Colonic mucosa (tissue), 4 donors: Measurements from ENCODE around the gene WDR64. TPM values are rescaled to one million over a fixed set of nuclear protein-coding genes. Genes with fewer than 3 reads are reported as not detected.
"Not testable (repeated sequence)": the region's sequence is repeated elsewhere in the genome, so short reads cannot be mapped to it uniquely, and the experiment has no call there.

Experiments used
- DNase-seq: peaks from one replicate; pipeline ENCODE4 v3.0.0-alpha.2; 2020
- H3K27ac ChIP-seq: fragments of 200-600 bp; one replicate; pipeline ENCODE4 v1.8.0; 2021
- H3K27me3 ChIP-seq: fragments of 200-600 bp; one replicate; pipeline ENCODE4 v1.8.0; 2021
- H3K36me3 ChIP-seq: fragments of 200-600 bp; one replicate; pipeline ENCODE4 v1.8.0; 2021
- H3K4me1 ChIP-seq: fragments of 200-600 bp; one replicate; pipeline ENCODE4 v1.8.0; 2021; ENCODE audit warnings: mild to moderate bottlenecking
- H3K4me3 ChIP-seq: fragments of 200-600 bp; one replicate; pipeline ENCODE4 v1.8.0; 2021
- H3K9ac ChIP-seq, 2 donors: one replicate each; pipeline ENCODE4 v1.7.0; 2013; ENCODE audit warnings: control low read depth in 2 of 2, low read depth in 2 of 2, low read length in 2 of 2
- H3K9me3 ChIP-seq: fragments of 200-600 bp; one replicate; pipeline ENCODE4 v1.8.0; 2021
- CTCF ChIP-seq: fragments of 200-600 bp; IDR thresholded peaks from one replicate; pipeline ENCODE4 v1.8.0; 2022; ENCODE audit warnings: antibody characterized with exemption, mild to moderate bottlenecking
- intact Hi-C: fragments of 100-400 bp; cut with DNase I; formaldehyde crosslinking; loops from one replicate; pipeline ENCODE4 v1.14.1; 2022
- total RNA-seq, 2 donors: library from RNA; stranded (reverse); fragmentation: NEBNext Ultra II Directional in 1 of 2; extraction: Animal tissue kit (Norgen Biotek cat#: 25700) in 1 of 2; gene quantifications; one replicate each; pipeline ENCODE4 v1.2.1, GENCODE V29; 2021
- donor health status: healthy.
- donor health status: DM: no; HTN: no; CAD: no.
- donor health status: DM: no; HTN: no; CAD: no.

Gene WDR64
- total RNA-seq, 2 donors from 2014 or later: not detected

GRCh38 chr1:241734533-241734932 lies 82.5 kb downstream of the WDR64 start:
- DNase-seq: no peak
- Histone ChIP-seq H3K27me3 (no peaks in the 10 kb centered on the region), H3K27ac (no peak overlapping the region), H3K9me3 (no peaks in the 10 kb centered on the region), H3K36me3 (no peaks in the 10 kb centered on the region), H3K4me1 (no peaks in the 10 kb centered on the region), H3K9ac (no peak overlapping the region), H3K4me3 (no peak overlapping the region)
- intact Hi-C loops: no loop called here
- TF ChIP-seq CTCF: no peak

GRCh38 chr1:241735493-241735926 lies 83.4 kb downstream of the WDR64 start:
- H3K4me3 ChIP-seq, DNase-seq, H3K9me3 ChIP-seq, H3K36me3 ChIP-seq, H3K27me3 ChIP-seq, H3K9ac ChIP-seq, H3K27ac ChIP-seq, intact Hi-C loops, H3K4me1 ChIP-seq: not testable (repeated sequence)

GRCh38 chr1:241736387-241736786 lies 84.3 kb downstream of the WDR64 start:
- intact Hi-C loops: no loop called here
- Histone ChIP-seq H3K36me3 (no peaks in the 10 kb centered on the region), H3K4me1 (no peaks in the 10 kb centered on the region), H3K9me3 (no peaks in the 10 kb centered on the region), H3K27me3 (no peaks in the 10 kb centered on the region), H3K27ac (no peak overlapping the region), H3K4me3 (no peak overlapping the region), H3K9ac (no peak overlapping the region)
- DNase-seq: no peak
- TF ChIP-seq CTCF: no peak

- H3K9me3 ChIP-seq: no peaks in the 10 kb centered on the region
- intact Hi-C loops: no loop called here
- H3K27ac ChIP-seq: no peak overlapping the region
- no peaks in the 10 kb centered on the region for H3K27me3 ChIP-seq
- no peak for DNase-seq
- no peak overlapping the region for H3K9ac ChIP-seq
- TF ChIP-seq CTCF: no peak
- no peaks in the 10 kb centered on the region for H3K4me1 ChIP-seq
- H3K36me3 ChIP-seq: no peaks in the 10 kb centered on the region
- no peak overlapping the region for H3K4me3 ChIP-seq
Observed at GRCh38 chr1:241738284-241739078, 86.4 kb downstream of the WDR64 start.

GRCh38 chr1:241742084-241742483 lies 90.0 kb downstream of the WDR64 start:
- Histone ChIP-seq H3K4me1 (no peaks in the 10 kb centered on the region), H3K36me3 (no peaks in the 10 kb centered on the region), H3K4me3 (no peak overlapping the region), H3K27ac (no peak overlapping the region), H3K9me3 (no peaks in the 10 kb centered on the region), H3K9ac (no peak overlapping the region), H3K27me3 (no peaks in the 10 kb centered on the region)
- TF ChIP-seq CTCF: no peak
- no peak for DNase-seq
- intact Hi-C loops: no loop called here

GRCh38 chr1:241744591-241744990 lies 92.5 kb downstream of the WDR64 start:
- H3K27me3 ChIP-seq: no peaks in the 10 kb centered on the region
- H3K27ac ChIP-seq: no peak overlapping the region
- no peaks in the 10 kb centered on the region for H3K9me3 ChIP-seq
- H3K9ac ChIP-seq: no peak overlapping the region
- no peak overlapping the region for H3K4me3 ChIP-seq
- no peak for TF ChIP-seq CTCF
- H3K36me3 ChIP-seq: no peaks in the 10 kb centered on the region
- intact Hi-C loops: no loop called here
- DNase-seq: no peak
- no peaks in the 10 kb centered on the region for H3K4me1 ChIP-seq
